RWPE2 (cell line): ENCODE results near the gene GPD1L.

Experiments
- ATAC-seq: fragments of 200-7000 bp; cut with Tn5 transposase; 3 replicates; pipeline ENCODE4 v1.9.1; 2021; ENCODE audit warnings: low read depth
- DNase-seq: peaks from one replicate; pipeline ENCODE4 v3.0.0-alpha.2; 2020; ENCODE audit warnings: low spot score
- H3K27ac ChIP-seq: fragments of 450-650 bp; 2 replicates; pipeline ENCODE4 v1.5.1; 2017; ENCODE audit warnings: mild to moderate bottlenecking; ENCODE audit not compliant: poor library complexity, severe bottlenecking
- H3K27me3 ChIP-seq: fragments of 250-450 bp; sonication (Bioruptor Pico); 2 replicates; pipeline ENCODE4 v1.5.1; 2021; ENCODE audit warnings: mild to moderate bottlenecking, moderate library complexity; ENCODE audit not compliant: insufficient read depth, poor library complexity, severe bottlenecking
- H3K36me3 ChIP-seq: fragments of 250-450 bp; sonication (Bioruptor Pico); 2 replicates; pipeline ENCODE4 v1.5.1; 2020; ENCODE audit warnings: low read depth, mild to moderate bottlenecking, moderate library complexity
- H3K4me1 ChIP-seq: fragments of 250-450 bp; sonication (Bioruptor Pico); 2 replicates; pipeline ENCODE4 v1.5.1; 2021; ENCODE audit warnings: mild to moderate bottlenecking, moderate library complexity; ENCODE audit not compliant: insufficient read depth, poor library complexity, severe bottlenecking
- H3K4me3 ChIP-seq: fragments of 250-450 bp; sonication (Bioruptor Pico); 2 replicates; pipeline ENCODE4 v1.5.1; 2021; ENCODE audit warnings: mild to moderate bottlenecking, moderate library complexity; ENCODE audit not compliant: severe bottlenecking
- H3K9me3 ChIP-seq: fragments of 250-450 bp; sonication (Bioruptor Pico); 2 replicates; pipeline ENCODE4 v1.5.1; 2021; ENCODE audit warnings: mild to moderate bottlenecking, moderate library complexity; ENCODE audit not compliant: severe bottlenecking
- TF ChIP-seq, protein P1 (sequence below): fragments of 450-650 bp; IDR thresholded peaks from one replicate; pipeline ENCODE4 v1.5.1; 2017; ENCODE audit warnings: mild to moderate bottlenecking, moderate library complexity; ENCODE audit not compliant: poor library complexity, severe bottlenecking

Gene GPD1L

DNA sequence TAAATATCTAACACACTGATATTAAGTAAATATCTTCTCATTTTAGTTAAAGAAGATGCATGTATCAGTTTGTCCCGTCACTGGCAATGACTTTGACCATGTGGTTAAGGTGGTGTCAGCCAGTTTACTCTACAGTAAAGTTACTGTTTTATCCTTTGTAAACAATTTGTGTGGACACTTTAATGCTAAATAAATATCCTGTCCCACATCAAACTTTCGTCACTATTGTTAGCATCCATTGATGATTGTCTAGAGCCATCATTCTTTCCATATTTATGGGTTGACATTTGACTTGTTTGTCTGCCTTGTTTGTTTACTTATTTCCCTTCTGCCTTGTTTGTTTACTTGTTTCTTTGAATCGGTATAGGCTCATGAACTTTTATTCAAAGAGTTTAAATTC lies 11.0 kb upstream of the GPD1L start:
- DNase-seq = no peak
- H3K4me3 ChIP-seq = no peak overlapping the region
- ATAC-seq = no peak
- H3K27me3 ChIP-seq = no peaks in the 10 kb centered on the region
- H3K4me1 ChIP-seq = no peaks in the 10 kb centered on the region
- no peaks in the 10 kb centered on the region for H3K36me3 ChIP-seq
- no peak overlapping the region for H3K27ac ChIP-seq
- TF ChIP-seq, protein P1, sequence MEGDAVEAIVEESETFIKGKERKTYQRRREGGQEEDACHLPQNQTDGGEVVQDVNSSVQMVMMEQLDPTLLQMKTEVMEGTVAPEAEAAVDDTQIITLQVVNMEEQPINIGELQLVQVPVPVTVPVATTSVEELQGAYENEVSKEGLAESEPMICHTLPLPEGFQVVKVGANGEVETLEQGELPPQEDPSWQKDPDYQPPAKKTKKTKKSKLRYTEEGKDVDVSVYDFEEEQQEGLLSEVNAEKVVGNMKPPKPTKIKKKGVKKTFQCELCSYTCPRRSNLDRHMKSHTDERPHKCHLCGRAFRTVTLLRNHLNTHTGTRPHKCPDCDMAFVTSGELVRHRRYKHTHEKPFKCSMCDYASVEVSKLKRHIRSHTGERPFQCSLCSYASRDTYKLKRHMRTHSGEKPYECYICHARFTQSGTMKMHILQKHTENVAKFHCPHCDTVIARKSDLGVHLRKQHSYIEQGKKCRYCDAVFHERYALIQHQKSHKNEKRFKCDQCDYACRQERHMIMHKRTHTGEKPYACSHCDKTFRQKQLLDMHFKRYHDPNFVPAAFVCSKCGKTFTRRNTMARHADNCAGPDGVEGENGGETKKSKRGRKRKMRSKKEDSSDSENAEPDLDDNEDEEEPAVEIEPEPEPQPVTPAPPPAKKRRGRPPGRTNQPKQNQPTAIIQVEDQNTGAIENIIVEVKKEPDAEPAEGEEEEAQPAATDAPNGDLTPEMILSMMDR = no peak
- H3K9me3 ChIP-seq = no peaks in the 10 kb centered on the region

DNA sequence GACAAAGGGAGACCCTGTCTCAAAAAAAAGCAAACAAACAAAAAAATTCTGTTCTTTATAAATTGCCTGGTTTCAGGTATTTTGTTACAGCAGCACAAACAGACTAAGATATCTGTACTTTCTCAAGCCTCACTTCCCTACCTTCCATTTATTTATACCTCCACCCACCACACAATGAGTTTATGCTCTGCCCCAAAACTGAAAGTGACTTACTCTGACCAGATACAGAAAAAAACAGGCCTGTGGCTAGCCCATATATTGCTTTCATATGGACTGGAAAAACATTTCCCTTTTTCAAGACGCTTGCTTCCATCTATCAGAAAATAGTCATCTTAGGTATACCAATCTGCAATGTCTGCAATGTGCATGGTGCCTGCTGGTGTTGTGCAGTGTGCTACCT lies 8.7 kb upstream of the GPD1L start:
- Histone ChIP-seq H3K36me3 (no peaks in the 10 kb centered on the region), H3K27me3 (no peaks in the 10 kb centered on the region), H3K27ac (no peak overlapping the region), H3K4me3 (no peak overlapping the region), H3K9me3 (no peaks in the 10 kb centered on the region), H3K4me1 (no peaks in the 10 kb centered on the region)
- ATAC-seq (no peak), DNase-seq (no peak)
- TF ChIP-seq, protein P1 = no peak

DNA sequence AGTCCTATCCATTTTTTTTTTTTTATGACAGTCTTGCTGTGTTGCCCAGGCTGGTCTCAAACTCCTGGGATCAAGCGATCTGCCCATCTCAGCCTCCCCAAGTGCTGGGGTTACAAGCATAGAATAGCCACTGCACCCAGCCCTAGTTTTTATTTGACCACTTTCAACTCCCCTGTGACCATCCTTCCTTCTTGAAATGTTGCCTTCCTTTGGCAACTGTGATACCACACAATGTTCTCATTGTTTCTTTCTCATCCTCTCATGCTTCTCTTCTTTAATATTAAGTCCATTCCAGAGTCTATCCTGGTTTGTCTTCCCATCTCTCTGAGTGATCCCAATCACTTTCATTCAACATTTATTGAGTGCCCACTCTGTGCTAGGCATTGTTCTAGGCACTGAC lies 7.9 kb upstream of the GPD1L start:
- Histone ChIP-seq H3K4me3 (no peak overlapping the region), H3K4me1 (no peaks in the 10 kb centered on the region), H3K27me3 (no peaks in the 10 kb centered on the region), H3K9me3 (no peaks in the 10 kb centered on the region), H3K36me3 (no peaks in the 10 kb centered on the region), H3K27ac (no peak overlapping the region)
- TF ChIP-seq, protein P1 = no peak
- DNase-seq (no peak), ATAC-seq (no peak)

DNA sequence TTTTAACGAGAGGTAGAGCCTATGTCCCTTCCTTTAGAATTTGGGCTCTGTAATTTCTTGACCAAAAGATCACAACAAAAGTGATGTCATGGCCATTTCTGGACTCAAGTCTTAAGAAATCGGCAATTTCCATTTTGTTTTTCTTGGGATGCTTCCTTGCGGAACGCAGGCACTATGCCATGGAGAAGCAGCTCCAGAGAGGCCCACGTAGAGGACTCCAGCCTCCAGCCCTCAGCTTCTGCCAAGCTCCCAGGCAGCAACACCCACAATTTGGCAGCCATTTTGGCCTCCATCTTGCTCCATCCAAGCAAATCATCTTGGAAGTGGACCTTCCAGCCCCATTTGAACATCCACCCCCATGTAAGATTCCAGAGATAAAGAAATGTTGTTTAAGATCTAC lies 6.0 kb upstream of the GPD1L start:
- no peaks in the 10 kb centered on the region for H3K36me3 ChIP-seq
- no peak overlapping the region for H3K4me3 ChIP-seq
- no peak overlapping the region for H3K27ac ChIP-seq
- no peaks in the 10 kb centered on the region for H3K9me3 ChIP-seq
- TF ChIP-seq, protein P1 = no peak
- ATAC-seq (no peak), DNase-seq (no peak)
- no peaks in the 10 kb centered on the region for H3K27me3 ChIP-seq
- H3K4me1 ChIP-seq = peaks cover under 1% of the 10 kb centered on the region

DNA sequence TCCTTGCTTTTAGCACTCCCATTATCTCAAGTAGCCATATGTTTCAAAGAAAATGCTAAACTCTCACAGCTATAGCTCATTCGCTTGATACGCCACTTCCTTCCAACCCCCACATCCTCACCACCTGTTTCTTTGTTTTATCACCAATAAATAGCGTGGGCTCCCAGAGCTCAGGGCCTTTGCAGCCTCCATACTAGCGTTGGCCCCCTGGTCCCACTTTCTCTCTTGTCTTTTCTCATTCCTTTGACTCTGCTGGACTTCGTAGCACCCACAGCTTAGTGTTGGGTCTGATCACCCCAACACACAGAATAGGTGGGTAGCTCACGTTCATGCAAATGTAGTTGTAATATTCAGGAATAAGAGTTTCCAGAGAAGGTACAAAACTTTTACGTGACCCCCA lies 4.1 kb upstream of the GPD1L start:
- DNase-seq = no peak
- no peaks in the 10 kb centered on the region for H3K9me3 ChIP-seq
- TF ChIP-seq, protein P1 = no peak

More for the DNA sequence above, 4.1 kb upstream of the GPD1L start:
- Histone ChIP-seq H3K27me3 (no peaks in the 10 kb centered on the region), H3K4me1 (peaks cover 4% of the 10 kb centered on the region), H3K4me3 (no peak overlapping the region), H3K27ac (no peak overlapping the region), H3K36me3 (no peaks in the 10 kb centered on the region)
- no peak for ATAC-seq
